Mesendoderm (in vitro differentiated cells): ENCODE results near the gene ORC3.

Experiments used
- DNase-seq: peaks from one replicate; pipeline ENCODE4 v3.0.0; 2013
- H2AK5ac ChIP-seq: 2 replicates; pipeline ENCODE4 v1.6.1; 2013; ENCODE audit warnings: low read length, inconsistent platforms
- H2BK120ac ChIP-seq: 2 replicates; pipeline ENCODE4 v1.6.1; 2013; ENCODE audit warnings: low read depth, mild to moderate bottlenecking, low read length, moderate library complexity, mixed read lengths
- H2BK15ac ChIP-seq: replicated peaks from 2 replicates; pipeline ENCODE4 v1.6.1; 2013; ENCODE audit warnings: low read depth, mild to moderate bottlenecking, moderate library complexity
- H2BK5ac ChIP-seq: 2 replicates; pipeline ENCODE4 v1.6.1; 2013; ENCODE audit warnings: low read length, inconsistent platforms
- H3K18ac ChIP-seq: 2 replicates; pipeline ENCODE4 v1.6.1; 2013; ENCODE audit warnings: mild to moderate bottlenecking, low read length, mixed read lengths
- H3K23ac ChIP-seq: one replicate; pipeline ENCODE4 v1.6.1; 2013; ENCODE audit warnings: low read length
- H3K27ac ChIP-seq: 2 replicates; pipeline ENCODE4 v1.5.1; 2013; ENCODE audit warnings: low read depth, mild to moderate bottlenecking, inconsistent platforms, low read length, moderate library complexity
- H3K27me3 ChIP-seq: 2 replicates; pipeline ENCODE4 v1.6.1; 2013; ENCODE audit warnings: low read length, control low read depth, mild to moderate bottlenecking, inconsistent platforms; ENCODE audit not compliant: insufficient read depth, poor library complexity
- H3K36me3 ChIP-seq: 2 replicates; pipeline ENCODE4 v1.6.1; 2013; ENCODE audit warnings: low read length, inconsistent platforms; ENCODE audit not compliant: control insufficient read depth, insufficient read depth
- H3K4ac ChIP-seq: one replicate; pipeline ENCODE4 v1.6.1; 2013; ENCODE audit warnings: low read depth, mild to moderate bottlenecking, low read length, moderate library complexity
- H3K4me1 ChIP-seq: 2 replicates; pipeline ENCODE4 v1.6.1; 2013; ENCODE audit warnings: low read depth, low read length, inconsistent platforms; ENCODE audit not compliant: control insufficient read depth
- H3K4me2 ChIP-seq: 2 replicates; pipeline ENCODE4 v1.6.1; 2013; ENCODE audit warnings: low read length
- H3K4me3 ChIP-seq: 2 replicates; pipeline ENCODE4 v1.5.1; 2013; ENCODE audit warnings: mild to moderate bottlenecking, low read length
- H3K56ac ChIP-seq: one replicate; pipeline ENCODE4 v1.6.1; 2013; ENCODE audit warnings: low read length
- H3K79me1 ChIP-seq: 2 replicates; pipeline ENCODE4 v1.6.1; 2013; ENCODE audit warnings: low read length, inconsistent platforms
- H3K79me2 ChIP-seq: 2 replicates; pipeline ENCODE4 v1.6.1; 2013; ENCODE audit warnings: mild to moderate bottlenecking, low read length; ENCODE audit not compliant: control insufficient read depth, insufficient read depth
- H3K9ac ChIP-seq: 2 replicates; pipeline ENCODE4 v1.6.1; 2013; ENCODE audit warnings: low read length, inconsistent platforms
- H4K5ac ChIP-seq: one replicate; pipeline ENCODE4 v1.6.1; 2013; ENCODE audit warnings: low read length
- H4K8ac ChIP-seq: one replicate; pipeline ENCODE4 v1.6.1; 2013; ENCODE audit warnings: low read depth, mild to moderate bottlenecking, control low read depth, low read length, moderate library complexity
- WGBS: extraction: QIAGEN DNeasy Blood & Tissue Kit; methylation state at CpG from one replicate; pipeline ENCODE4 v1.1.7; 2013; ENCODE audit warnings: low lambda C conversion rate, missing lambda C conversion rate; ENCODE audit not compliant: insufficient coverage; ENCODE audit errors: extremely low coverage; 5-methylcytosine and 5-hydroxymethylcytosine counted together

ORC3 gene

GRCh38 chr6:87661503-87661902 lies 71.6 kb downstream of the ORC3 start:
- no peak overlapping the region for H2BK15ac ChIP-seq
- no CpG with 5 or more reads among the region's 1 CpG for WGBS
- H3K4me1 ChIP-seq, result no peaks in the 10 kb centered on the region
- no peak for DNase-seq
- H2BK5ac ChIP-seq, result no peak overlapping the region
- no peak overlapping the region for H3K56ac ChIP-seq
- no peaks in the 10 kb centered on the region for H3K36me3 ChIP-seq
- H3K79me2 ChIP-seq, result no peaks in the 10 kb centered on the region
- H3K27ac ChIP-seq, result no peak overlapping the region
- no peak overlapping the region for H2AK5ac ChIP-seq
- no peak overlapping the region for H3K18ac ChIP-seq
- no peaks in the 10 kb centered on the region for H3K27me3 ChIP-seq
- H4K5ac ChIP-seq, result no peak overlapping the region
- H4K8ac ChIP-seq, result no peak overlapping the region
- H3K4me2 ChIP-seq, result no peak overlapping the region
- H3K79me1 ChIP-seq, result no peaks in the 10 kb centered on the region
- no peak overlapping the region for H3K23ac ChIP-seq
- no peak overlapping the region for H3K4ac ChIP-seq
- H3K4me3 ChIP-seq, result no peak overlapping the region
- H3K9ac ChIP-seq, result no peak overlapping the region
- no peak overlapping the region for H2BK120ac ChIP-seq

DNA sequence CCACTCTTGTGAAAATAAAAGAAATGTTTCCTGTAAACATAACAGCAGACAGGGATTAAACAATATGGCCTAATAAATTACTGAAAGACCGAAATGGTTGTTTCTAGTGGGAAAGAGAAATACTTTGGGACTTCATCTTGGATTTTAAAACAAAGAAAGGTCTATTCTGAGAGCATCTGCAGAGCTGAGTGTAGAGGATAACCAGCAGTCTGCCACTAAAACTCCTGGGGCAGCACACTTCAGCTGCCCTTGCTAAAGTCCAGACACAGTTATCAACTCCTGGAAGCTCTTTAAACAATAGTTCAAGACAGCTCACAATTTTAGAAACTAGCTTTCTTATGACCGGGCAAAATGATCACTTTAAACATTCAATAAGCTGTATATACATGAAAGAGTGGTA lies 73.5 kb downstream of the ORC3 start:
- Histone ChIP-seq H3K4me3 (no peak overlapping the region), H2BK15ac (no peak overlapping the region), H2BK5ac (no peak overlapping the region), H3K9ac (no peak overlapping the region), H3K36me3 (no peaks in the 10 kb centered on the region), H4K8ac (no peak overlapping the region), H2BK120ac (no peak overlapping the region), H3K4ac (no peak overlapping the region), H3K56ac (no peak overlapping the region), H3K4me2 (no peak overlapping the region), H3K4me1 (no peaks in the 10 kb centered on the region), H4K5ac (no peak overlapping the region), H3K27me3 (no peaks in the 10 kb centered on the region), H2AK5ac (no peak overlapping the region), H3K79me2 (no peaks in the 10 kb centered on the region), H3K79me1 (no peaks in the 10 kb centered on the region), H3K23ac (no peak overlapping the region), H3K27ac (no peak overlapping the region), H3K18ac (no peak overlapping the region)
- no peak for DNase-seq
- no CpG with 5 or more reads among the region's 2 CpGs for WGBS

DNA sequence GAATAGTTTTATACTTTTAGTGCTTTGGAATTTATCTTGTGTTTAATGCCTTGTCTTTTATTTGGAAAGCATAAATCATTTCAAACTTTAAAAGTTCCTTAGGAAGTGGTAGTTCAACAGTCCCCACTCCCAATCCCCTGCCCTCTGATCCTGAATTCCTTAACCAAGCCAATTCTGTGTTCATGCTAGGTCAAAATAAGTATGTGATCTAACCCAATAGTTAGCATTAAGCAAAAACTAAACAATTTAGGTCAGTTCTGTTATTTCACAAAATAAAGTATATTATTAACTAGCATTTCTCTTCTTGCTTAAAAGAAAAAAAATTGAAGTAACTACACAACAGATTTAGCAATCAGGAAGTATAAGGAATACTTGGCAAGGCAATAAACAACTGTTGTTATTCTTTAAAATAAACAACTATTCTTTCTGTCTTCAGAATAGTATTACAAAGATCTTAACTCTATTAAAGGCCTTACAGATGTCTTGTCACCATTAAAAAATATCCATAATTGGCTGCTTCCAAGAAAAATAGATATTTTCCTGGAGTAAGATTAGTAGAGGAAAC lies 75.1 kb downstream of the ORC3 start:
- Histone ChIP-seq H2BK5ac (no peak overlapping the region), H3K23ac (no peak overlapping the region), H2BK15ac (no peak overlapping the region), H3K4me1 (no peaks in the 10 kb centered on the region), H3K27me3 (no peaks in the 10 kb centered on the region), H3K4me2 (no peak overlapping the region), H3K79me2 (no peaks in the 10 kb centered on the region), H3K9ac (no peak overlapping the region), H2AK5ac (no peak overlapping the region), H3K4ac (no peak overlapping the region), H3K56ac (no peak overlapping the region), H3K79me1 (no peaks in the 10 kb centered on the region), H3K18ac (no peak overlapping the region), H4K8ac (no peak overlapping the region), H3K27ac (no peak overlapping the region), H3K4me3 (no peak overlapping the region), H4K5ac (no peak overlapping the region), H2BK120ac (no peak overlapping the region), H3K36me3 (no peaks in the 10 kb centered on the region)
- DNase-seq, result no peak

DNA sequence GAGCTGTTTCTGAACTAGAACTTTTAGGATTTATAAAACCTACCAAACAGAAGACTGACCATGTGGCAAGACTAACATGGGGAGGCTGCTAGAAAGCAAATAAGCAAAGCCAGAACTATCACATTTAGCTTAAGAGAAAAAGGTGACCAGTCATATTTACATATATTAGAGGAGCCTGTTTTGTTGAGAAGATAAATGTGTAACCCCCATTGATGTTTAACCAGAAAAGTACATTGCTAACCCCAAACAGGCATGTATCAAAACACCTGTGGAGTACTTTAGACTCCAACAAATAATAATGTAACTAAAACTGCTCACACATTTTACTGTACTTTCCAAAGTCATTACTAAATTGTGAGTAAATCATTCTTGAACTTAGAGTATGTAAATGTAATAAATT lies 77.1 kb downstream of the ORC3 start:
- Histone ChIP-seq H3K4me2 (no peak overlapping the region), H3K23ac (no peak overlapping the region), H3K27ac (no peak overlapping the region), H4K8ac (no peak overlapping the region), H3K36me3 (peaks cover 2% of the 10 kb centered on the region), H3K4me1 (no peaks in the 10 kb centered on the region), H3K4ac (no peak overlapping the region), H2BK15ac (no peak overlapping the region), H2AK5ac (no peak overlapping the region), H2BK5ac (no peak overlapping the region), H3K9ac (no peak overlapping the region), H3K27me3 (no peaks in the 10 kb centered on the region), H3K79me2 (no peaks in the 10 kb centered on the region), H3K4me3 (no peak overlapping the region), H3K56ac (no peak overlapping the region), H4K5ac (no peak overlapping the region), H3K79me1 (no peaks in the 10 kb centered on the region), H2BK120ac (no peak overlapping the region), H3K18ac (no peak overlapping the region)
- no peak for DNase-seq

DNA sequence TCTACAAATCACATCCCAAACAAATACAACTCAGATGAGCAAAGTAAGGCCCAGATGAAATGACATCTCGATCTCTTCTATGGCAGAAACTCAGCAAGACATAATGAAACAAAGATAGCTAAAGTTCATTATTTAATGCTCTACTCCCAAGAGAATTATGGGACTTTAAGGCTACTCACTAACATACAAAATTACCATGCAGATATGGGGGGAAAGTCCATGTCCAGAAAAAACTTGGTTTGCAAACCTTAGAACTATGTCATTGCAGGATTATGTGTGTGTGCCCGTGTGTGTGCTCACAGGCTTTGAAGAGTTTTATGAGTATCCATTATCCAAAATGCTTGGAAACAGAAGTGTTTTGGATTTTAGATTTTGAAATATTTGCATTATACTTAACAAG lies 78.1 kb downstream of the ORC3 start:
- no peaks in the 10 kb centered on the region for H3K79me2 ChIP-seq
- H2BK15ac ChIP-seq, result no peak overlapping the region
- no peak overlapping the region for H3K9ac ChIP-seq
- H3K79me1 ChIP-seq, result no peaks in the 10 kb centered on the region
- H4K8ac ChIP-seq, result no peak overlapping the region
- H2BK5ac ChIP-seq, result no peak overlapping the region
- H4K5ac ChIP-seq, result no peak overlapping the region
- H3K18ac ChIP-seq, result no peak overlapping the region
- H3K27ac ChIP-seq, result no peak overlapping the region
- no peak overlapping the region for H3K23ac ChIP-seq
- no peaks in the 10 kb centered on the region for H3K4me1 ChIP-seq
- peaks cover 2% of the 10 kb centered on the region for H3K36me3 ChIP-seq
- H3K4me3 ChIP-seq, result no peak overlapping the region
- H3K56ac ChIP-seq, result no peak overlapping the region
- H2AK5ac ChIP-seq, result no peak overlapping the region
- no peak for DNase-seq
- WGBS, result no CpG with 5 or more reads among the region's 2 CpGs
- no peak overlapping the region for H3K4me2 ChIP-seq
- no peaks in the 10 kb centered on the region for H3K27me3 ChIP-seq
- no peak overlapping the region for H3K4ac ChIP-seq
- no peak overlapping the region for H2BK120ac ChIP-seq

GRCh38 chr6:87669051-87669450 lies 79.1 kb downstream of the ORC3 start:
- H3K56ac ChIP-seq, result no peak overlapping the region
- no peaks in the 10 kb centered on the region for H3K79me2 ChIP-seq
- H3K4ac ChIP-seq, result no peak overlapping the region
- H3K4me2 ChIP-seq, result no peak overlapping the region
- H2AK5ac ChIP-seq, result no peak overlapping the region
- H3K79me1 ChIP-seq, result no peaks in the 10 kb centered on the region
- H2BK15ac ChIP-seq, result no peak overlapping the region
- H2BK120ac ChIP-seq, result no peak overlapping the region
- H3K9ac ChIP-seq, result no peak overlapping the region
- no peak overlapping the region for H3K23ac ChIP-seq
- no CpG with 5 or more reads among the region's 3 CpGs for WGBS
- no peak overlapping the region for H3K4me3 ChIP-seq
- no peak overlapping the region for H2BK5ac ChIP-seq
- H3K27me3 ChIP-seq, result no peaks in the 10 kb centered on the region
- H3K4me1 ChIP-seq, result no peaks in the 10 kb centered on the region
- no peak for DNase-seq
- H4K5ac ChIP-seq, result no peak overlapping the region
- no peak overlapping the region for H3K18ac ChIP-seq
- H4K8ac ChIP-seq, result no peak overlapping the region
- no peak overlapping the region for H3K27ac ChIP-seq
- peaks cover 4% of the 10 kb centered on the region for H3K36me3 ChIP-seq
